HG03159 (cell line): ENCODE results near the gene SUSD2.

ENCODE experiments used
- ATAC-seq: cut with Tn5 transposase; IDR thresholded peaks from one replicate; pipeline ENCODE4 v1.9.1; 2021; ENCODE audit warnings: mild to moderate bottlenecking, moderate library complexity; ENCODE audit not compliant: unreplicated experiment

The SUSD2 gene

GRCh38 chr22:24153353-24153752 is 27.9 kb upstream of the SUSD2 start:
- ATAC-seq, result no peak

GRCh38 chr22:24153959-24154358 is 27.3 kb upstream of the SUSD2 start:
- ATAC-seq, result no peak

- ATAC-seq, result no peak
Measured at GRCh38 chr22:24154826-24155225, 26.5 kb upstream of the SUSD2 start.

- ATAC-seq, result peak; percentile 22
Measured at GRCh38 chr22:24155627-24156140, 25.6 kb upstream of the SUSD2 start.

- ATAC-seq, result peak; percentile 41
Measured at GRCh38 chr22:24156141-24156912, 25.0 kb upstream of the SUSD2 start.

- peak; percentile 59 for ATAC-seq
Measured at GRCh38 chr22:24156913-24157821, 24.1 kb upstream of the SUSD2 start.

GRCh38 chr22:24157822-24158135 is 23.5 kb upstream of the SUSD2 start:
- no peak for ATAC-seq

GRCh38 chr22:24159650-24160049 is 21.6 kb upstream of the SUSD2 start:
- ATAC-seq, result no peak

- no peak for ATAC-seq
Measured at GRCh38 chr22:24160546-24160945, 20.7 kb upstream of the SUSD2 start.

- ATAC-seq, result no peak
Measured at GRCh38 chr22:24161485-24161884, 19.8 kb upstream of the SUSD2 start.

- no peak for ATAC-seq
Measured at GRCh38 chr22:24161909-24162308, 19.4 kb upstream of the SUSD2 start.

GRCh38 chr22:24162436-24162835 is 18.9 kb upstream of the SUSD2 start:
- ATAC-seq, result no peak

- ATAC-seq, result no peak
Measured at GRCh38 chr22:24164243-24164642, 17.0 kb upstream of the SUSD2 start.

- no peak for ATAC-seq
Measured at GRCh38 chr22:24164940-24165339, 16.3 kb upstream of the SUSD2 start.

- ATAC-seq, result no peak
Measured at GRCh38 chr22:24165673-24166072, 15.6 kb upstream of the SUSD2 start.

GRCh38 chr22:24166811-24167210 is 14.5 kb upstream of the SUSD2 start:
- ATAC-seq, result no peak

GRCh38 chr22:24169439-24170058 is 11.7 kb upstream of the SUSD2 start:
- ATAC-seq, result no peak

- ATAC-seq, result no peak
Measured at GRCh38 chr22:24170188-24170587, 11.1 kb upstream of the SUSD2 start.

- no peak for ATAC-seq
Measured at GRCh38 chr22:24170632-24171031, 10.7 kb upstream of the SUSD2 start.

- ATAC-seq, result no peak
Measured at GRCh38 chr22:24171822-24172221, 9.5 kb upstream of the SUSD2 start.

GRCh38 chr22:24175160-24175808 is 6.0 kb upstream of the SUSD2 start:
- ATAC-seq, result no peak
